OCI-LY7 (cell line): ENCODE results near the gene NXPE4.

Experiments used
- CTCF ChIP-seq: fragments of 200-600 bp; sonication (generic); conservative IDR thresholded peaks from 2 replicates; pipeline ENCODE4 v1.5.1; 2014; ENCODE audit warnings: mild to moderate bottlenecking, antibody characterized with exemption, low read length, moderate library complexity, mixed read lengths
- EZH2phosphoT487 ChIP-seq: fragments of 200-600 bp; sonication (generic); IDR thresholded peaks from 2 replicates; pipeline ENCODE4 v1.6.1; 2018; ENCODE audit warnings: low read depth, borderline replicate concordance, mild to moderate bottlenecking, mixed run types, antibody characterized with exemption, low read length, moderate library complexity, mixed read lengths

DNA sequence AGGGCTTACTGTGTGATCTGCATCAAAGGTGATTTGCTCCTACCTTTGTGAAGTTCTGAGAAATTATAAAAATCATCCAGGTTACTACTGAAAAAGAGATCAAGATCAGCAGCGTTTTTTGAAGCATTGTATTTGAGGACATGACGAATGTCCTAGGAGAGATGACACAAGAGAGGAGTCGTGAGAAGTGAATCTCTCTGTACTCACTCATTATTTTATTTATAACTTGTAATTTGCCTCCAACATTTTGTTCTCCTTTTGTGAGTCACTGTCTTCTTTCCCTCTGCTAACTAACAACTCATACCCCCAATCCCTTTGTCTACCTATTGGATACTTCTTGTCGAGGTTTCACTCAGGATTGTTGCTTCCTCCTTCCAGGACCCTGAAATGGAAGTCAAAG is 44.5 kb downstream of the NXPE4 start:
- TF ChIP-seq CTCF (no peak), EZH2phosphoT487 (no peak)
